NK-92 (cell line): ENCODE data around the gene LRRC49.
"Not testable (repeated sequence)": the region's sequence is repeated elsewhere in the genome, so short reads cannot be mapped to it uniquely, and the experiment has no call there.

Experiments used
- DNase-seq: peaks from one replicate; lab custom pipeline; 2025; ENCODE audit not compliant: unreplicated experiment; lab: John Stamatoyannopoulos, UW

LRRC49 gene

DNA sequence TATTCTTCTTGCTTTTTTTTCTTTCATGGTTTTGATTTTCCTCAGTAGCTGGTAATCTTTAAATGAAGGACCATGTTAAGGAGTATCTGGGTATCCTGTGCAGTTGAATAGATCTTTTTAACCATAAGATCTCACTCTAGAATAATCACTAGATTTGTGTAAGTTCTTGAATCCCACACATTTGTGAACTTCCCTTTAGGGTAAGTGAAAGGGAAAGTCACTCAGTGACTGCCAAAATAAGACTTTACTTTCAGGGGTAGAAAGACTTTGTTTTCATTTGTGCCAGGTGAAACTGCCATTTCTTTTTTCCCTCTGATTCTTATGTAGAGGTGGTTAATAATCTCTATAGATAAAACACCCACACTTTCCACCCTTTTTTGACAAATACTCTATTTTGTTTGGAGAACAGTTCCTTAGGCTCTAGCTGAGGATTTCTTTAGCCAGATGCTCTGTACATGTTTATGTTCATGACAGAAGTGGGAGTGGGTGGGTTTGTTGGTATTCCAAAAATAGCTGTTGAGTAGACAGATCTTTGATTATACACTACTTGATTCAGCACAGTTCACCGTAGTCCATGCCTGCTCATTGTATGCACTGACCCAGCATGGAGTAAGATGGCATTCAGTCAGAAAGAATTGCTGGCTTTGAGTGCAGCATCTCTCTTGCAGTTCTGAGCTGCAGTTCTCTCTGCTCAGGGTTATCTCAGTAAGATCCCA is 28.5 kb downstream of the LRRC49 start:
- DNase-seq = no peak

DNA sequence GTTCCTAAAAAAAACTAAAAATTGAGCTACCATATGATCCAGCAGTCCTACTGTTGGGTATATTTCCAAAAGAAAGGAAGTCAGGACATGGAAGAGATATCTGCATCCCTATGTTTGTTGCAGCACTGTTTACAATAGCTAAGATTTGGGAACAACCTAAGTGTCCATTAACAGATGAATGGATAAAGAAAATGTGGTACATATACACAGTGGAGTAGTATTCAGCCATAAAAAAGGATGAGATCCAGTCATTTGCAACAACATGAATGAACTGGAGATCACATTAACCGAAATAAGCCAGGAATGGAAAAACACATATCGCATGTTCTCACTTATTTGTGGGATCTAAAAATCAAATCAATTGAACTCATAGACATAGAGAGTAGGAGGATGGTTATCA is 29.5 kb downstream of the LRRC49 start:
- DNase-seq = no peak

DNA sequence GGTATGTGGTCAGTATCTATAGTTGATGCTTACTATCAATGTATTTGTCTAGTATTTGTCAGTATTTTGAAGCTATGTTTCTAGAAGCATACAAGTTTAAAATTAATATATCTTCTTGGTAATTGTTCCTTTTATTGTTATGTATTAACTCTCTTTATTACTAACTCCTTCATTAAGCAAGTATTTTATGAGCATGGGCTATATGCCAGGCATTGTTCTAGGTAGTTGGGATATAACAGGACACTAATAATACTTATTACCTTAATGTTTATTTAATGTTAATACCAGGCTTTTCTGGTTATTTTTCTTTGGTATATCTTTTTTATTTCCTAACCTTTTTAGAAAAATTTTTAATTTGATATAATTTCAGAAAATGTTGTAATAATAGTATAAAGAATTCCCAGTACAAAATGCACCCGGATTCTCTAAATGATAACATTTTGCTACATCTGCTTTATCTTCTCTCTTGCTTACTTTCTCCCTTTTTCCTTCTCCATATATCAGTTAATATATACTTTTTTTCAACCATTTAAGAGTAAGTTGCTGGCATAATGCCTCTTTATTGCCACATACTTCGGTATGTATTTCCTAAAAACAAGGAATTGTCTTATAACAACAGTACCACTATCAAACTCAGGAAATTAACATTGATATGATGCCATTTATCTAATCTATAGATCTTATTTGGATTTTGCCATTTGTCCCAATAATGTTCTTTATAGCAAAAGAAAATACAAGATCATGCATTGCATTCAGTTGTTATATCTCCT is 30.9 kb downstream of the LRRC49 start:
- no peak for DNase-seq

GRCh38 chr15:70926914-70927313 is 34.3 kb downstream of the LRRC49 start:
- DNase-seq = not testable (repeated sequence)

- DNase-seq = no peak
Measured at GRCh38 chr15:70931821-70932220, 39.2 kb downstream of the LRRC49 start.

- no peak for DNase-seq
Measured at GRCh38 chr15:70932397-70932796, 39.8 kb downstream of the LRRC49 start.

GRCh38 chr15:70933411-70933810 is 40.8 kb downstream of the LRRC49 start:
- no peak for DNase-seq

DNA sequence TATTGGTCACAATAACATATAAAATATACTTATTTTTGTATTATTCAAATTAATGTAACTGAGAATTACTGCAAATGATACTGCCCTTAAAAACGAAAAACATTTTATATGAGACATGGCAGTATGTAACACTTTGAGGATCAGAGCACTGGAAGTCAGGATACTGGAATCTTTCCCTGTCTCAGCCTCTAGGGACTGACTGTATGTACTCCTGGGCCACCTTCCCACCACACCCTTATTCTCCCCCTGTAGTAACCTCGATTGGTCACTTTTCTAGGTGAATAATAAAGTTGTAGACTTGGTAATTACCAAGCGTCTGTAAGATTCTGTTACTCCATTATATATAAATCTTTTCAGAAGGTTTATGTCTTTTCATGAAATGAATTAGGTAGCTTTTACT is 43.0 kb downstream of the LRRC49 start:
- no peak for DNase-seq

- no peak for DNase-seq
Measured at GRCh38 chr15:70936326-70936725, 43.7 kb downstream of the LRRC49 start.

- not testable (repeated sequence) for DNase-seq
Measured at GRCh38 chr15:70943285-70943684, 50.7 kb downstream of the LRRC49 start.

DNA sequence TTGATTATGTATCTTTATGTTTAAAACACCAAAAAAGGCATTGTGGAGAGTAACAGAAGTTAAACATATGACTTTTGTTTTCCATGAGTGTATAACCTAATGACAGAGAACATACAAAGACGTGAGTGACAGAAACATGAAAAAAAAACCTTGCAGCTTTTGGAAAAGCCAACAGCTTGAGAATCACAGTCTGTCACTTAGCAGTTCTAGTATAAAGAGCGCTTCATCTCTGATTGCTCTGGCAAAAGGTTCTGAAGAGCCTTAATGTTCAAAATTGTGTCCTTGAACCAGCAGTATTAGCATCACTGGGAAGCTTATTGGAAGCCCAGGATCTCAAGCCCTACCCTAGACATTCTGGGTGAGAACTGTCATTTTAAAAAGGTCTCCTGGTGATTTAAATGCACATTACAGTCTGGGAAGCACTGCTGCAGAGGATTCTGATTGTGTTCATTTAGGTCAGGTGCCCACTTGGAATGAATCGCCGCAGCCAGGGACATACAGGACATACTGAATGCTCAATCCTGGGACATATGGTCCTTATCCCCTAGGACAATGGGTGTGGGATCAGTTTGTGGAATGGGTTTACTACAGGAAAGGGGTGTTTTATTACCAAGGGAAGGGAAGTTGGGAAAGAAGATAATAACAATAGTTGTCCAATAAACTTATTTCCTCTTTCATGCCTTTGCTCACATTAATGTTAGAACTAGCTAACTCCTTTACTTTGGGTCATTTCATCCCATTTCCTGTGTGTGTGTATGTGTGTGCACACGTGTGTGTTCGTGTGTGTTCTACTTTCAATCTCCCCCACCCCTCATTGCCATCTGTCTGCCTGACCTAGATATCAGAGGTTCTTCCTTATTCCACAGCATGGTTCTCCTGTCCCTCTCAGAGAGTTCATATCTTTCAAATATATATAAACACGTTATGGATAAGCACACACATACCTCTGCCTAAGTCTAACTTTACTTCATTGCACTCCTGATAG is 55.0 kb downstream of the LRRC49 start:
- DNase-seq = no peak

DNA sequence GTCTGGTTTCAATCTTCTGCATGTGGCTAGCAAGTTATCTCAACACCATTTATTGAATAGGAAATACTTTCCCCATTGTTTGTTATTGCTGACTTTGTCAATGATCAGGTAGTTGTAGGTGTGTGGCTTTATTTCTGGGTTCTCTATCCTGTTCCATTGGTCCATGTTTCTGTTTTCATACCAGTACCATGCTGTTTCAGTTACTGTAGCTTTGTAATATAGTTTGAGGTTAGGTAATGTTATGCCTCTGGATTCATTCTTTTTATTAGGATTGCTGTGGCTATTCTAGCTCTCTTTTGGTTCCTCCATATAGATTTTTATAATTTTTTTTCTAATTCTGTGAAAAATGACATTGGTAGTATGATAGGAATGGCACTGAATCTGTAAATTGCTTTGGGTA is 58.3 kb downstream of the LRRC49 start:
- DNase-seq = no peak

DNA sequence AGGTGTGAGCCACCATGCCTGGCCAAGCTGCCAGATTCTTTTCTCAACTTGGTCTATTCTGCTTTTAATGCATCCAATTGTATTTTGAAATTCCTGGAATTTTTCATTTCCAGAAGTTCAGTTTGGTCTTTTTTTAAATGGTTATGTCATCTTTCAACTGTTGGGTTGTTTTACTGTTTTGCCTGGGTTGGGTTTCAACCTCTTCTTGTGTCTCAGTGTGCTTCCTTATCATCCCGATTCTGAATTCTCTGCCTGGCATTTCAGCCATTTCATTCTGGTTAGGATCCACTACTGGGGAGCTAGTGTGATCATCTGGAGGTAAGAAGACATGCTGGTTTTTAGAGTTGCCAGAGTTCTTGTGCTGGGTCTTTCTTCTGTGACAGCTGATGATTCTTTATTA is 61.5 kb downstream of the LRRC49 start:
- no peak for DNase-seq

- DNase-seq = no peak
Measured at GRCh38 chr15:70954733-70955132, 62.1 kb downstream of the LRRC49 start.

- no peak for DNase-seq
Measured at GRCh38 chr15:70955151-70955550, 62.5 kb downstream of the LRRC49 start.

- no peak for DNase-seq
Measured at GRCh38 chr15:70956201-70956995, 63.8 kb downstream of the LRRC49 start.

DNA sequence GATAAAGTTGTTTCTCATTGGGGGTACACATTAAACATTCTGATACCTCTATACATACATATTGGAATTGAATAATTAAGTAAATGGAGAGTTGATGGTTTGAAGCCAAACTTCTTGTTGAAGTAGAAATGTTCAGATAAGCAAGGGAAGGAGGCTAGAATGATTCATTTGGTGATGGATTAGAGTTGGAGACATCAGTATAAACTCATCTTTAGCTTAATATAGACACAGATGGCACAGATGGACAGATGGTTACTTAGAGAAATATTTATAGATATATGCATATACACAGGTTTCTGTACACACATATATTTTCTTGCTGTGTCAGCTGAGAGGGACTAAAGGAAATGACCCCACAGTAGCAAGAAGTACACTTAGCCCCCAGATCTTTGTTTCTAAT is 69.5 kb downstream of the LRRC49 start:
- DNase-seq = no peak

GRCh38 chr15:70963199-70963598 is 70.6 kb downstream of the LRRC49 start:
- no peak for DNase-seq

DNA sequence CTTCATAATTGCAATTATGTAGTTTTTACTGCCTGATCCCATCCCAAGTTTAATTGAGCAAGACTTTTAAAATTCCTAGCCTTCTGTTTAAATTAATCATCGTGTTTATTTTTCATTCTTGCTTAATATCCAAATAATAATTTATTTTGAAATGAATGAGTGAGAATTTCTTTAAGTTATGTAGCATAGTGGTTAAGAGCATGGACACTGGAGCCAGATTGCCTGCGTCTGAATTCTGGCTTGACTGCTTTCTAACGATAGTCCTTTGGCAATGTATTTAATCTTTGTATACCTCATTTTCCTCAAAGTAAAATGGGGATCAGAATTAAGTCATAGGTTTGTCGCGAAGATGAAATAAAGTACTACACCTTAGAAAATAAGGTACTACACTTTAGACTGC is 71.4 kb downstream of the LRRC49 start:
- no peak for DNase-seq

GRCh38 chr15:70964686-70965085 is 72.1 kb downstream of the LRRC49 start:
- DNase-seq = no peak

GRCh38 chr15:70967646-70968045 is 75.0 kb downstream of the LRRC49 start:
- no peak for DNase-seq
